Gastrocnemius medialis (tissue), 4 donors: Measurements from ENCODE around the gene POTEH. TPM values are rescaled to one million over a fixed set of nuclear protein-coding genes. Genes with fewer than 3 reads are reported as not detected.
"Not testable (repeated sequence)": the region's sequence is repeated elsewhere in the genome, so short reads cannot be mapped to it uniquely, and the experiment has no call there.

Experiments used
- ATAC-seq, 2 donors: fragments of 150-250 bp; one replicate each; pipeline ENCODE4 v1.9.1; 2016
- DNase-seq, 2 donors: peaks; one replicate each; pipeline ENCODE4 v3.0.0-alpha.2; 2019
- H3K27ac ChIP-seq, 4 donors: fragments of 200-600 bp; sonication (generic); 1 replicate in 1 of 4; 2 replicates in 3 of 4; pipeline ENCODE4 v1.5.1; 2016 to 2018; ENCODE audit warnings: mild to moderate bottlenecking in 2 of 4, moderate library complexity in 1 of 4
- H3K27me3 ChIP-seq, 3 donors: fragments of 200-600 bp; sonication (generic) in 2 of 3; 1 replicate in 1 of 3; 2 replicates in 2 of 3; pipeline versions ENCODE4 v1.5.1 to v1.6.0; 2016 to 2019; ENCODE audit warnings: mild to moderate bottlenecking in 1 of 3, moderate library complexity in 1 of 3
- H3K36me3 ChIP-seq, 2 donors: fragments of 200-600 bp; sonication (generic) in 1 of 2; one replicate each; pipeline ENCODE4 v1.5.1; 2017 to 2018
- H3K4me1 ChIP-seq, 2 donors: fragments of 200-600 bp; sonication (generic) in 1 of 2; one replicate each; pipeline ENCODE4 v1.5.1; 2016 to 2017; ENCODE audit warnings: mild to moderate bottlenecking in 2 of 2
- H3K4me3 ChIP-seq, 4 donors: fragments of 200-600 bp; sonication (generic) in 3 of 4; 1 replicate in 1 of 4; 2 replicates in 3 of 4; pipeline ENCODE4 v1.5.1; 2016 to 2019; ENCODE audit warnings: mild to moderate bottlenecking in 2 of 4
- H3K9me3 ChIP-seq, 3 donors: fragments of 200-600 bp; sonication (generic) in 2 of 3; 1 replicate in 1 of 3; 2 replicates in 2 of 3; pipeline ENCODE4 v1.5.1; 2016 to 2019
- in situ Hi-C, 4 donors: fragments of 200-750 bp; cut with MboI; loops; one replicate each; pipeline versions ENCODE4 v1.15.0 to v1.8.0; 2017; ENCODE audit warnings: low sequenced_read_pairs in 4 of 4
- intact Hi-C: fragments of 100-400 bp; cut with DNase I; formaldehyde crosslinking; loops from one replicate; pipeline ENCODE4 v1.15.1; 2023; ENCODE audit warnings: low total_unique reads
- total RNA-seq, 4 donors: library from RNA; depleted of rRNA; stranded (reverse); fragments of >200 nt; gene quantifications; one replicate each; pipeline versions ENCODE4 v1.1.0 to v1.2.3, GENCODE V29; 2016

POTEH gene
- total RNA-seq, 4 donors from 2014 or later: not detected

DNA sequence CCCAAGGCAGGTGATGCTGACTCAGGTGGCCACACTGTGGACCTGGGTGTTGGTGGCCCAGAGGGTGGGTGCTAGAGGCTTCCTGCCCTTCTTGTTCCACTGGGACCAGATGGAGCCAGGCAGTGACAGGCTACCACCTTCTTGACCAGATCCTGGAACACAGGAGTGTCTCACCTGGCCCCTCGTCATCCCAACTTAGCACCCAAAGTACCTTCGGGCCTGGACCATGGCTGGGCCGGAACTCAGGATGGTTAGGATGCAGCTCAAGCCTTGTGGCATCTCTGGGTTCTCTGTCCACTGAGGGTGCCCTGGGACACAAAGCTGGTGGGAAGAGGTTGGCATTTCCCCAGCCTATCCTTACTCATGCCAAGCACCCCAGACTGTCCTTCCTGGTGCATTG lies 2.7 kb upstream of the POTEH start:
- intact Hi-C loops, DNase-seq, H3K9me3 ChIP-seq, H3K27me3 ChIP-seq, H3K36me3 ChIP-seq, H3K4me1 ChIP-seq, ATAC-seq, H3K27ac ChIP-seq, H3K4me3 ChIP-seq, in situ Hi-C loops: not testable (repeated sequence)

DNA sequence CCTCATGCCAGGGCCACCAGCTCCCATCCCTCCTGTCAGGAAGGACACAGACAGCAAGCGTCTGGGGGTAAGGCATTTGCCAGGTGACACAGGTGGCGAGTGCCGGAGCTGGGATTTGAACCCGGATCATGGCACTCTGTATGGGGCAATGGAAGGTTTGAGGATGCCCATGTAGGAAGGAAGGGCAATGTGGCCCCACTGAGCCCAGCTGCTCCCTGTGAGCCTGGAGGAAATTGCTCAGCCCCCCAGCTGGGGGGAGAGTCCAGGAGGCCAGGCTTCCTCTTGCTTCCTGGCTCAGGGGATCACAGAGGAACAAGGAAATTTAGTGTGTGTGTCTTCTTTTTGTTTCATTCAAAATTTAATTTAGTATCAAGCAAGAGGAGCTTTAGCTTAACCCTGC lies 2.1 kb upstream of the POTEH start:
- in situ Hi-C loops, H3K27me3 ChIP-seq, H3K4me3 ChIP-seq, DNase-seq, H3K36me3 ChIP-seq, H3K4me1 ChIP-seq, ATAC-seq, H3K9me3 ChIP-seq, intact Hi-C loops, H3K27ac ChIP-seq: not testable (repeated sequence)

DNA sequence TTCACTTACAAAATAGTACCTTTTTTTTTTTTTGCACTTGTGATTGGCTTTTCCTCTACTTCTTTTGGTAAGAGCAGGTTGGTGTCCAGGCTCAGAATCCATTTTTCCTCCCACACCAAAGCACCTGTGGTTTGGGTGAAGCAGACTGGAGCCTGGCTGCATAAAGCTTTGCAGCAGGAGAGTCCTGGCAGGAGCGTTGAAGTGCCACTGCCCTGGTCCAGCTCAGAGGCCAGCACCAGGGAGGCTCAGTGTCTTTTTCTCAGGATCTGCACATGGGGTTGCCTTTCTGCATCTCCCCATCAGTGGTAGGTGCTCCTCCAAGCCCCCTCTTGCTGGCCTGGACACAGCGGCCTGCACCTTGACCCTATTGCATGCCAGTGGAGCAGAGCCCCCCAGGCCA lies 1.7 kb upstream of the POTEH start:
- H3K9me3 ChIP-seq, H3K27me3 ChIP-seq, in situ Hi-C loops, intact Hi-C loops, H3K4me3 ChIP-seq, ATAC-seq, DNase-seq, H3K36me3 ChIP-seq, H3K4me1 ChIP-seq, H3K27ac ChIP-seq: not testable (repeated sequence)

DNA sequence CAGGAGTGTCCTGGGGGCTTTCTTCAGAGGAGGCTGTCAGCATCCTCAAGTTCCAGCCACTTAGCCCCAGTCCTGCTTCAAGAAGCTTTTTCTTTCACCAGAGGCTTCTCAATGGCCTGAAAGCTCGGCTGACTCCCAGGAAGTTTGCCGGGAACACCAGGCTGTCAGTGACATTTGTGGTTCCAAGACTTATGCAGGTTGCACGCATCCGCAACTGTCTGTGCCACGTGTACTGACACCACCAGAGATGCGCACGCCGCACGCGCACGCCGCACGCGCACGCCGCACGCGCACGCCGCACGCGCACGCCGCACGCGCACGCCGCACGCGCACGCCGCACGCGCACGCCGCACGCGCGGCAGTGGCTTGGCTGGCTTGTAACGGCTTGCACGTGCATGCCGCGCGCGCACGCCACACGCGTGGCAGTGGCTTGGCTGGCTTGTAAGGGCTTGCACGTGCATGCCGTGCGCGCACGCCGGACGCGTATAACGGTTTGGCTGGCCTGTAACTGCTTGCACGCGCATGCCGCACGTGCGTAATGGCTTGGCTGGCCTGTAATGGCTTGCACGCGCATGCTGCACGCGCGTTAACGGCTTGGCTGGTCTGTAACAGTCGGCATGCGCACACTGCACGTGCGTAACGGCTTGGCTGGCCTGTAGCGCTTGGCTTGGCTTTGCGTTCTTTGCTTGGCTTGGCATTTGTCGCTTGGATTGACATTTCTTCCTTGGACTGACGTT lies 646 bp upstream of the POTEH start:
- H3K36me3 ChIP-seq, H3K27me3 ChIP-seq, in situ Hi-C loops, H3K27ac ChIP-seq, ATAC-seq, intact Hi-C loops, H3K4me1 ChIP-seq, H3K9me3 ChIP-seq, H3K4me3 ChIP-seq: not testable (repeated sequence)
- peak in 1 of 2 donors; percentile 8 for DNase-seq

DNA sequence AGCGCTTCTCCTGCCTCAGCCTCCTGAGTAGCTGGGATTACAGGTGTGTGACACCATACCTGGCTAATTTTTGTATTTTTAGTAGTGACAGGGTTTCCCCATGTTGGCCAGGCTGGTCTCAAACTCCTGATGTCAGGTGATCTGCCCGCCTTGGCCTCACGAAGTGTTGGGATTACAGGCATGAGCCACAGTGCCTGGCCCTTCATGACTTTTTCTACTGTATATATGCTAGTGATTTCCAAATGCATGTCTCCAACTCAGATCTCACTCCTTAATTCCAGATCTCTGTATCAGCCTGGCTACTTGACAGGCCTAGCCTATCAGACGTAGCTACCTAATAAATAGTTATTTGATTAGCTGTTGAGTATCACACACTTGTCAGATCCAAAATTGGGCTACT lies 23.8 kb downstream of the POTEH start:
- not testable (repeated sequence) for DNase-seq

DNA sequence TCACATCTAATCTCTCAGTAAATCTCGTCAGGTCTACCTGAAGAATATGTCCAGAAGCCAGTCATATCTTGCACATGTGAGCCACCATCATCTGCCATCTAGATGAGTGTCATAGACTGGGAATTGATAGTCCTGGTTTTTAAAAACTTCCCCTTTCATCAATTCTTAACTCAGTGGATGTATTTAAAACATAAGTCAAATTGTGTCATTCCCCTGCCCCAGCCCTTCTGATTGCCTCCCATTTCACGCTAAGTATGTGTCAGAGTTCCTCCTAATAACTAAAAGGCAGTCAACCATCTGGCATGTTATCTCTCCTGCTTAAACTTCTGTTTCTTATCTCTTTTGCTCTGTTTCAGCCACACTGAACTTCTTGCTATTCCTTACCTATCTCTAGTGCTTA lies 24.3 kb downstream of the POTEH start:
- H3K27me3 ChIP-seq, H3K27ac ChIP-seq, H3K4me3 ChIP-seq, H3K9me3 ChIP-seq, intact Hi-C loops, ATAC-seq, H3K36me3 ChIP-seq, in situ Hi-C loops, H3K4me1 ChIP-seq, DNase-seq: not testable (repeated sequence)

More for the DNA sequence above, 23.8 kb downstream of the POTEH start:
- H3K27me3 ChIP-seq, H3K9me3 ChIP-seq, H3K27ac ChIP-seq, H3K4me3 ChIP-seq, intact Hi-C loops, in situ Hi-C loops, H3K4me1 ChIP-seq, ATAC-seq, H3K36me3 ChIP-seq: not testable (repeated sequence)

DNA sequence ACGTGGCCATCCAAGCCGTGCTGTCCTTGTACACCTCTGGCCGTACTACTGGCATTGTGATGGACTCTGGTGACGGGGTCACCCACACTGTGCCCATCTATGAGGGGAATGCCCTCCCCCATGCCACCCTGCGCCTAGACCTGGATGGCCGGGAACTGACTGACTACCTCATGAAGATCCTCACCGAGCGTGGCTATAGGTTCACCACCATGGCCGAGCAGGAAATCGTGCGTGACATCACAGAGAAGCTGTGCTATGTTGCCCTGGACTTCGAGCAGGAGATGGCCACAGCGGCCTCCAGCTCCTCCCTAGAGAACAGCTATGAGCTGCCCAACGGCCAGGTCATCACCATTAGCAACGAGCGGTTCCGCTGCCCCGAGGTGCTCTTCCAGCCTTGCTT lies 32.1 kb downstream of the POTEH start:
- ATAC-seq, H3K27ac ChIP-seq, H3K4me1 ChIP-seq, H3K9me3 ChIP-seq, in situ Hi-C loops, intact Hi-C loops, H3K4me3 ChIP-seq, DNase-seq, H3K27me3 ChIP-seq, H3K36me3 ChIP-seq: not testable (repeated sequence)

DNA sequence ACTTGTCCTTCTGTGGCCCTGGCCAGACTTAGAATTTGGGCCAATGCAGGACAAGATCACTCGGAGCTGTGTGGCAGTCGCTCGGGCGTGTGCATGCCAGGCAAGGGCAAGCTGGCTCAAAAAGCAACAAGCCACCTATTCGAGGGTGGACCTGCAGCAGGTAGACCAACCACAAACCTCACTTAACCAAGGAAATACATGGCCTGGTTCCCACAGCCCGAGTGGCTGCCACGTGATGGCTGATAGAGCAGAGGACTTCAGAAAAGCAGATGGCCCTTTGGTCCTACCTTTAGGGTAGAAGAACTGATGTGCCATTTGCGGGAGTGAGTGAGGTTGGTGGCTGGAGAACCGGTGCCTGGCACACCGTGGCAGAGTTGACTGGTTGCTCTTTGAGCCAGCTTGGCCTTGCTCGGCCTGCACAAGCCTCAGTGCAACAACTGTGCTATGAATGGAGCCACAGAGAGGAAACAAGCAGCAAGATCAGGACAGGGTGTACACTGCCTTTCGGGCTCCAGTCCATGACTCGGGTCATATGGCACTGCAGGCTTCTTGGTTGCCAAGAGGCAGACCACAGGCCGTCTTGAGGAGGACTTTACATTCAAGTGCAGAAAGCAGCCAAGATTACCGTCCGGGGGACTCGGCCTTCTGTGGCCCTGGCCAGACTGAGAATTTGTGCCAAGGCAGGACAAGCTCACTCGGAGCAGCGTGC lies 39.5 kb downstream of the POTEH start:
- H3K4me1 ChIP-seq, in situ Hi-C loops, H3K27me3 ChIP-seq, DNase-seq, H3K36me3 ChIP-seq, H3K4me3 ChIP-seq, H3K27ac ChIP-seq, intact Hi-C loops, H3K9me3 ChIP-seq, ATAC-seq: not testable (repeated sequence)

DNA sequence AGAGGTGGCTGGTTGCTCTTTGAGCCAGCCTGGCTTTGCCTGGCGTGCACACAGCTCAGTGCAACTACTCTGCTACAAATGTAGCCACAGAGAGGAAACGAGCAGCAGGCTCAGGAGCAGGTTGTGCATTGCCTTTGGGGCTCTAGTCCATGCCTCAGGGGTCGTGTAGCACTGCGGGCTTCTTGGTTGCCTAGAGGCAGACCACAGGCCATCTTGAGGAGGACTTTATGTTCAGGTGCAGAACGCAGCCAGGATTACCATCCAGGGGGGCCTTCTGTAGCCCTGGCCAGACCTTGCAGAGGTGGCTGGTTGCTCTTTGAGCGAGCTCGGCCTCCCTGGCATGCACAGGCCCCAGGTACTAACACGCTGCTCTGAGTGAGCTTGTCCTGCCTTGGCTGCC lies 41.2 kb downstream of the POTEH start:
- H3K9me3 ChIP-seq, H3K36me3 ChIP-seq, intact Hi-C loops, H3K4me3 ChIP-seq, H3K4me1 ChIP-seq, H3K27me3 ChIP-seq, ATAC-seq, DNase-seq, in situ Hi-C loops, H3K27ac ChIP-seq: not testable (repeated sequence)

DNA sequence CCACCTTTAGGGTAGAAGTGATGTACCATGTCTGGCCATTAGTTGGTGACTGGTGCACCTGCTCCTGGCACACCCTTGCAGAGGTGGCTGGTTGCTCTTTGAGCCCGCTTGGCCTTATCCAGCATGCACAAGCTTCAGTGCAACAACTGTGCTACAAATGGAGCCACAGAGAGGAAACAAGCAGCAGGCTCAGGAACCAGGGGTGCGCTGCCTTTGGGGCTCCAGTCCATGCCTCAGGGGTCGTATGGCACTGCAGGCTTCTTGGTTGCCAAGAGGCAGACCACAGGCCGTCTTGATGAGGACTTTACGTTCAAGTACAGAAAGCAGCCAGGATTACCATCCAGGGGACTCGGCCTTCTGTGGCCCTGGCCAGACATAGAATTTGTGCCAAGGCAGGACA lies 44.6 kb downstream of the POTEH start:
- H3K27me3 ChIP-seq, H3K4me3 ChIP-seq, H3K36me3 ChIP-seq, intact Hi-C loops, in situ Hi-C loops, H3K4me1 ChIP-seq, H3K9me3 ChIP-seq, ATAC-seq, H3K27ac ChIP-seq, DNase-seq: not testable (repeated sequence)

DNA sequence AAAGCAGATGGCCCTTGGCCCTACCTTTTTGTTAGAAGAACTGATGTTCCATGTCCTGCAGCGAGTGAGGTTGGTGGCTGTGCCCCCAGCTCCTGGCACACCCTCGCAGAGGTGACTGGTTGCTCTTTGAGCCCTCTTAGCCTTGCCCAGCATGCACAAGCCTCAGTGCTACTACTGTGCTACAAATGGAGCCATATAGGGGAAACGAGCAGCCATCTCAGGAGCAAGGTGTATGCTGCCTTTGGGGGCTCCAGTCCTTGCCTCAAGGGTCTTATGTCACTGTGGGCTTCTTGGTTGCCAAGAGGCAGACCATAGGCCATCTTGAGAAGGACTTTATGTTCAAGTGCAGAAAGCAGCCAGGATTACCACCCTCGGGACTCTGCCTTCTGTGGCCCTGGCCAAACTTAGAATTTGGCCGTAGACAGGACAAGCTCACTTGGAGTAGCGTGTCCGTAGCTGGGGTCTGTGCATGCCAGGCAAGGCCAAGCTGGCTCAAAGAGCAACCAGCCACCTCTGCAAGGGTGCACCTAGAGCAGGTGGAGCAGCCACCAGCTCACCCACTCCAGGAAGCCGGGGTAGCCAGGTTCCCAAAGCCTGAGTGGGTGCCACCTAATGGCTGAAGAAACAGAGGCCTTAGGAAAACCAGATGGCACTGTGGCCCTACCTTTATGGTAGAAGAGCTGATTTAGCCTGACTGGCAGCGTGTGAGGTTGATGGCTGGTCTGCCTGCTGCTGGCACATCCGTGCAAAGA lies 48.5 kb downstream of the POTEH start:
- intact Hi-C loops, H3K4me1 ChIP-seq, H3K27ac ChIP-seq, in situ Hi-C loops, DNase-seq, ATAC-seq, H3K4me3 ChIP-seq, H3K9me3 ChIP-seq, H3K36me3 ChIP-seq, H3K27me3 ChIP-seq: not testable (repeated sequence)
